22Rv1 (cell line): Measurements from ENCODE around the gene SLC13A5.
"Not testable (repeated sequence)": the region's sequence is repeated elsewhere in the genome, so short reads cannot be mapped to it uniquely, and the experiment has no call there.

Experiments used
- ZFX ChIP-seq: fragments of 450-650 bp; IDR thresholded peaks from 2 replicates; pipeline ENCODE4 v1.6.1; 2017; ENCODE audit warnings: antibody characterized with exemption, borderline replicate concordance
- TF ChIP-seq, protein P1 (sequence below): fragments of 450-650 bp; IDR thresholded peaks from 2 replicates; pipeline ENCODE4 v1.5.1; 2017; ENCODE audit warnings: mild to moderate bottlenecking

DNA sequence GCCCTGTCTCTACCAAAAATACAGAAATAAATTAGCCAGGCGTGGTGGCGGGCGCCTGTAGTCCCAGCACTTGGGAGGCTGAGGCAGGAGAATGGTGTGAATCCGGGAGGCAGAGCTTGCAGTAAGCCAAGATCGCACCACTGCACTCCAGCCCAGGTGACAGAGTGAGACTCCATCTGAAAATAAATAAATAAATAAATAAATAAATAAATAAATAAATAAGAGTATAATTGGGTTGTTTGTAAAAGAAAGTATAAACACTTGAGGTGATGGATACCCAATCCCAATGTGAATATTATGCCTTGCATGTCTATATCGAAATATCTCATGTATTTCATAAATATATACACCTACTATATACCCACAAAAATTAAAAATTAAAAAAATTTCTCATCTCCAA lies 33.5 kb upstream of the SLC13A5 start:
- TF ChIP-seq, protein P1, sequence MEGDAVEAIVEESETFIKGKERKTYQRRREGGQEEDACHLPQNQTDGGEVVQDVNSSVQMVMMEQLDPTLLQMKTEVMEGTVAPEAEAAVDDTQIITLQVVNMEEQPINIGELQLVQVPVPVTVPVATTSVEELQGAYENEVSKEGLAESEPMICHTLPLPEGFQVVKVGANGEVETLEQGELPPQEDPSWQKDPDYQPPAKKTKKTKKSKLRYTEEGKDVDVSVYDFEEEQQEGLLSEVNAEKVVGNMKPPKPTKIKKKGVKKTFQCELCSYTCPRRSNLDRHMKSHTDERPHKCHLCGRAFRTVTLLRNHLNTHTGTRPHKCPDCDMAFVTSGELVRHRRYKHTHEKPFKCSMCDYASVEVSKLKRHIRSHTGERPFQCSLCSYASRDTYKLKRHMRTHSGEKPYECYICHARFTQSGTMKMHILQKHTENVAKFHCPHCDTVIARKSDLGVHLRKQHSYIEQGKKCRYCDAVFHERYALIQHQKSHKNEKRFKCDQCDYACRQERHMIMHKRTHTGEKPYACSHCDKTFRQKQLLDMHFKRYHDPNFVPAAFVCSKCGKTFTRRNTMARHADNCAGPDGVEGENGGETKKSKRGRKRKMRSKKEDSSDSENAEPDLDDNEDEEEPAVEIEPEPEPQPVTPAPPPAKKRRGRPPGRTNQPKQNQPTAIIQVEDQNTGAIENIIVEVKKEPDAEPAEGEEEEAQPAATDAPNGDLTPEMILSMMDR = not testable (repeated sequence)
- not testable (repeated sequence) for TF ChIP-seq ZFX
